Measurements from ENCODE around the gene NACC2. TPM values are rescaled to one million over a fixed set of nuclear protein-coding genes. Genes with fewer than 3 reads are reported as not detected.
A peak's percentile ranks its signal among the peaks of the same experiment; 100 is the strongest.

NACC2 gene
- total and polyA plus RNA-seq, 10 of the 15 experiments (the other 5 are each of a cell fraction or from before 2014, with no cell fraction given) = 0.66 to 14.7 (median 3.5) TPM

DNA sequence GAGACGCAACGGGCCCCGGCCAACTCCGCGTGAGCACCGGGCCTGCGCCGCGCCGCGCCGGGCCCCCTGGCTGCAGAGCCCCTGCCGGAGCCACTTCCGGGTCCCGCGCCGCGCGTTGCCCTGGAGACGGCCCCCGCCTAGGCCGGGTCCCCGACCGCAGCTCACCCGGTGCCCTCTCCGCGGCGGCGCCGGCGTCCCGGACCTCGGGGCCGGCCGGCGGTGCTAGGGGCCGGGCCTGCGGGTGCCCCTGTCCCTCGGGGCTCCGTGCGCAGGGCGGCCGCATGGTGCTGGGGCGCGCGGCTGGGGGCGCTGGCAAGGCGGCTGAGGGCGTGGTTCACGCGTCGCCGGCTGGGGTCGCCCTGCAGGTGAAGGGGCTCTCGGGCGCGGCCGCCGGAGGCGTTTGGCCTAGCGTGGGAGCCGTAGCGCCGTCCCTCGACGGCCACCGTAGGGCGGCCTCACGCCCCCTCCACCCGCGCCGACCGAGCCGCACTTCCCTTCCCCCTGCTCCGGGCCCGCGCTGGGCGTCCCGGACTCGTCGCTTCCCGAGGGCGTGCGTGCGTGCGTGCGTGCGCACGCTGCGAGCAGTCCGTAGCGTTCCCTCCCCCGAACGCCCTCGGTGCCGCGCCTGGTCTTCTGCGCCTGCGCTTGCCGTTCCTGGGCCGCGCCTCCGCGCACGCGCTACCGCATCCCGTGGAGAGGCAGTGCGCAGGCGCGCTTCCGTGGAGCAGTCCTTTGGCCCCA, 23.4 kb upstream of the NACC2 start, which contains the start of gene TMEM250 (continued):
- TF ChIP-seq, protein P1, sequence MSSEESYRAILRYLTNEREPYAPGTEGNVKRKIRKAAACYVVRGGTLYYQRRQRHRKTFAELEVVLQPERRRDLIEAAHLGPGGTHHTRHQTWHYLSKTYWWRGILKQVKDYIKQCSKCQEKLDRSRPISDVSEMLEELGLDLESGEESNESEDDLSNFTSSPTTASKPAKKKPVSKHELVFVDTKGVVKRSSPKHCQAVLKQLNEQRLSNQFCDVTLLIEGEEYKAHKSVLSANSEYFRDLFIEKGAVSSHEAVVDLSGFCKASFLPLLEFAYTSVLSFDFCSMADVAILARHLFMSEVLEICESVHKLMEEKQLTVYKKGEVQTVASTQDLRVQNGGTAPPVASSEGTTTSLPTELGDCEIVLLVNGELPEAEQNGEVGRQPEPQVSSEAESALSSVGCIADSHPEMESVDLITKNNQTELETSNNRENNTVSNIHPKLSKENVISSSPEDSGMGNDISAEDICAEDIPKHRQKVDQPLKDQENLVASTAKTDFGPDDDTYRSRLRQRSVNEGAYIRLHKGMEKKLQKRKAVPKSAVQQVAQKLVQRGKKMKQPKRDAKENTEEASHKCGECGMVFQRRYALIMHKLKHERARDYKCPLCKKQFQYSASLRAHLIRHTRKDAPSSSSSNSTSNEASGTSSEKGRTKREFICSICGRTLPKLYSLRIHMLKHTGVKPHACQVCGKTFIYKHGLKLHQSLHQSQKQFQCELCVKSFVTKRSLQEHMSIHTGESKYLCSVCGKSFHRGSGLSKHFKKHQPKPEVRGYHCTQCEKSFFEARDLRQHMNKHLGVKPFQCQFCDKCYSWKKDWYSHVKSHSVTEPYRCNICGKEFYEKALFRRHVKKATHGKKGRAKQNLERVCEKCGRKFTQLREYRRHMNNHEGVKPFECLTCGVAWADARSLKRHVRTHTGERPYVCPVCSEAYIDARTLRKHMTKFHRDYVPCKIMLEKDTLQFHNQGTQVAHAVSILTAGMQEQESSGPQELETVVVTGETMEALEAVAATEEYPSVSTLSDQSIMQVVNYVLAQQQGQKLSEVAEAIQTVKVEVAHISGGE (CRISPR knock-in tag; IDR thresholded peaks at IDR 0.05) = no peak
- TF ChIP-seq BMI1 (IDR thresholded peaks at IDR 0.05; ENCODE audit: borderline replicate concordance) (no peak), ZNF207 (IDR thresholded peaks at IDR 0.05; ENCODE audit: borderline replicate concordance) (peak; percentile 98), HDGF (IDR thresholded peaks at IDR 0.05) (no peak; the same call in 1 of the 2 replicates), JUNB (IDR thresholded peaks at IDR 0.05) (no peak), NFYB (IDR thresholded peaks at IDR 0.05; ENCODE audit: insufficient read depth, low read depth, low read length) (no peak), PKNOX1 (IDR thresholded peaks at IDR 0.05) (peak; percentile 35; the same call in 1 of the 2 replicates), HCFC1 (IDR thresholded peaks at IDR 0.05; ENCODE audit: low read length) (peak; percentile 69), EP300 (IDR thresholded peaks at IDR 0.05; ENCODE audit: borderline replicate concordance in 1 of 2, control insufficient read depth in 1 of 2, low read depth in 2 of 2, low read length in 2 of 2) (peak in 1 of 2 experiments; percentile 54; a peak in 1 of 4 replicates), CTCF (IDR thresholded peaks at IDR 0.05 in 2 of 3, conservative IDR thresholded peaks at IDR 0.05 in 1 of 3; ENCODE audit: control insufficient read depth in 2 of 3, extremely low read depth in 1 of 3, insufficient read depth in 1 of 3, low read depth in 3 of 3, low read length in 3 of 3) (peak in 1 of 3 experiments; percentile 21; a peak in 2 of 6 replicates), RELB (IDR thresholded peaks at IDR 0.05; ENCODE audit: low read depth) (peak; percentile 38; the same call in 1 of the 2 replicates), IRF5 (IDR thresholded peaks at IDR 0.05; ENCODE audit: borderline replicate concordance) (no peak), CBX3 (IDR thresholded peaks at IDR 0.05; ENCODE audit: borderline replicate concordance, low read depth) (no peak), CHD2 (IDR thresholded peaks at IDR 0.05; ENCODE audit: borderline replicate concordance, low read depth, low read length) (peak; percentile 88), FOXM1 (IDR thresholded peaks at IDR 0.05; ENCODE audit: low read depth, low read length) (no peak), RB1 (IDR thresholded peaks at IDR 0.05; ENCODE audit: borderline replicate concordance) (peak; percentile 64; the same call in 1 of the 2 replicates), PBX3 (IDR thresholded peaks at IDR 0.05; ENCODE audit: insufficient replicate concordance, low read depth, low read length) (no peak)

Measured in GM12878 (cell line).